ENCODE results near the gene POLD1. TPM values are rescaled to one million over a fixed set of nuclear protein-coding genes. Genes with fewer than 3 reads are reported as not detected.

Gene POLD1
- total RNA-seq, 1 donor from 2014 or later: 24.3 TPM

GRCh38 chr19:50467566-50467965 is 83.4 kb downstream of the POLD1 start:
- ATAC-seq: no peak

Other genes starting within 250 kb of the POLD1 start
- gene IZUMO2, start 221.1 kb upstream of the POLD1 start, total RNA-seq: not detected
- 66.0 TPM for gene MYH14, start 180.7 kb upstream of the POLD1 start, total RNA-seq
- 0.48 TPM for gene KCNC3, start 55.0 kb upstream of the POLD1 start, total RNA-seq
- gene NAPSA, start 18.7 kb upstream of the POLD1 start, total RNA-seq: 0.40 TPM
- gene NR1H2, start 7.9 kb upstream of the POLD1 start, total RNA-seq: 33.4 TPM
- 0.44 TPM for gene SPIB, start 34.6 kb downstream of the POLD1 start, total RNA-seq
- gene MYBPC2, start 48.5 kb downstream of the POLD1 start, total RNA-seq: 0.08 TPM
- gene EMC10, start 92.2 kb downstream of the POLD1 start, total RNA-seq: 53.8 TPM
- 1.1 TPM for gene GARIN5A, start 92.5 kb downstream of the POLD1 start, total RNA-seq
- 38.4 TPM for gene JOSD2, start 126.8 kb downstream of the POLD1 start, total RNA-seq
- not detected for gene ASPDH, start 129.6 kb downstream of the POLD1 start, total RNA-seq
- gene LRRC4B, start 184.1 kb downstream of the POLD1 start, total RNA-seq: 0.24 TPM